ENCODE results near the gene MINK1. TPM values are rescaled to one million over a fixed set of nuclear protein-coding genes. Genes with fewer than 3 reads are reported as not detected.

The MINK1 gene
- total and polyA plus RNA-seq, 2 of the 13 experiments (the other 11 are each of a cell fraction or from before 2014, with no cell fraction given) = 17.2 to 63.9 TPM

- FAIRE-seq = peak; percentile 84
- no peaks in the 10 kb centered on the region for H3K79me2 ChIP-seq (ENCODE audit: insufficient read depth, low read length)
- WGBS (ENCODE audit: low lambda C conversion rate) = 9% methylated on average over 6 of the region's 10 CpGs
- in situ Hi-C loops (cut with HindIII; ENCODE audit: extremely low pct_ligation_motif_present, low pct_unique_long_range_greater_than_20kb) = loop anchor here (10.0 kb wide), 1 partner anchor 152 kb away; no protein-coding TSS in a partner anchor
- H3K27me3 ChIP-seq (ENCODE audit: control insufficient read depth in 1 of 2, insufficient read depth in 2 of 2, low read length in 2 of 2) = no peaks in the 10 kb centered on the region
- peak; percentile 80 for DNase-seq (ENCODE audit: low spot score)
- H3K27ac ChIP-seq (ENCODE audit: extremely low read length, insufficient read depth, low read length) = no peak within 1 kb of the TSS
- H3K4me2 ChIP-seq (ENCODE audit: low read depth, low read length) = peak within 1 kb of the TSS; percentile 36; the same call in 1 of the 2 replicates
- H4K20me1 ChIP-seq (ENCODE audit: insufficient read depth, low read length) = no peaks in the 10 kb centered on the region
- POLR2A ChIA-PET = no interaction called here
- peaks cover 37% of the 10 kb centered on the region for H3K4me1 ChIP-seq (ENCODE audit: insufficient read depth, low read length)
- no peaks in the 10 kb centered on the region for H3K36me3 ChIP-seq (replicated peaks in 1 of 2; ENCODE audit: control insufficient read depth in 1 of 2, insufficient read depth in 2 of 2, low read length in 2 of 2)
- no peak within 1 kb of the TSS for H3K9ac ChIP-seq (ENCODE audit: insufficient read depth, low read depth, low read length)
- intact Hi-C loops (cut with micrococcal nuclease; ENCODE audit: unreplicated experiment) = loop anchor here (10.0 kb wide), 1 partner anchor 162 kb away; no protein-coding TSS in a partner anchor
- no TSS peak for BruUV-seq (replicated peaks)
- H2AFZ ChIP-seq (ENCODE audit: low read length) = no peak within 1 kb of the TSS
- CTCF ChIA-PET (ENCODE audit: low intra/inter-chr PET ratio, low total read pairs) = no interaction called here
- no peaks in the 10 kb centered on the region for H3K9me3 ChIP-seq (ENCODE audit: low read length)
- H3K4me3 ChIP-seq (replicated peaks in 1 of 3; ENCODE audit: insufficient read depth in 1 of 3, low read depth in 2 of 3, low read length in 3 of 3) = no peak within 1 kb of the TSS
- ATAC-seq = peak; percentile 57
- TF ChIP-seq MAX (IDR thresholded peaks at IDR 0.05) (peak; percentile 18; the same call in 1 of the 2 replicates), POLR2AphosphoS5 (IDR thresholded peaks at IDR 0.05; ENCODE audit: low read depth, low read length) (no peak), MNT (IDR thresholded peaks at IDR 0.05) (peak; percentile 41), ZBTB7A (CRISPR knock-in tag; IDR thresholded peaks at IDR 0.05) (0 out of 2 replicates have a peak, but pooled peaks have one; percentile 38), BHLHE40 (IDR thresholded peaks at IDR 0.05; ENCODE audit: low read length) (peak; percentile 81), RCOR2 (CRISPR knock-in tag; IDR thresholded peaks at IDR 0.05) (no peak), FOXK2 (IDR thresholded peaks at IDR 0.05) (no peak), SUZ12 (IDR thresholded peaks at IDR 0.05; ENCODE audit: low read depth, low read length) (no peak), SRF (IDR thresholded peaks at IDR 0.05; ENCODE audit: low read depth, low read length) (no peak), ZNF296 (CRISPR knock-in tag; conservative IDR thresholded peaks at IDR 0.05) (no peak), CTCF (CRISPR knock-in tag; IDR thresholded peaks at IDR 0.05) (peak; percentile 86), ETV5 (CRISPR knock-in tag; IDR thresholded peaks at IDR 0.05; ENCODE audit: borderline replicate concordance) (no peak), FOXK1 (CRISPR knock-in tag; IDR thresholded peaks at IDR 0.05; ENCODE audit: borderline replicate concordance, low read depth) (peak; percentile 14; the same call in 1 of the 2 replicates), STAG1 (CRISPR knock-in tag; IDR thresholded peaks at IDR 0.05) (peak; percentile 76), TBX2 (CRISPR knock-in tag; IDR thresholded peaks at IDR 0.05; ENCODE audit: borderline replicate concordance) (0 out of 2 replicates have a peak, but pooled peaks have one; percentile 17), SMC3 (IDR thresholded peaks at IDR 0.05; ENCODE audit: low read length) (peak; percentile 50), ZNF580 (CRISPR knock-in tag; IDR thresholded peaks at IDR 0.05; ENCODE audit: borderline replicate concordance, low read depth) (no peak), SAP130 (CRISPR knock-in tag; IDR thresholded peaks at IDR 0.05; ENCODE audit: low read depth) (0 out of 2 replicates have a peak, but pooled peaks have one; percentile 44), NFATC3 (CRISPR knock-in tag; IDR thresholded peaks at IDR 0.05) (no peak)
These were observed 70.1 kb downstream of the MINK1 start, which contains the start of gene CHRNE for GRCh38 chr17:4903051-4903818. CHRNE (minus strand) TSS chr17:4903098; CDS start chr17:4903063, 35 bp downstream.
